Nephron progenitor cell (in vitro differentiated cells): ENCODE measurements around the gene TMEM175.

ENCODE experiments used
- DNase-seq: peaks from one replicate; pipeline ENCODE4 v3.0.0; 2021
- H3K27ac Mint-ChIP-seq: 2 replicates; pipeline ENCODE4 v1.8.0; 2021; ENCODE audit warnings: mild to moderate bottlenecking, moderate library complexity, mixed read lengths
- H3K27me3 Mint-ChIP-seq: 2 replicates; pipeline ENCODE4 v1.8.0; 2021; ENCODE audit warnings: mild to moderate bottlenecking, low read depth, mixed read lengths; ENCODE audit not compliant: poor library complexity
- H3K36me3 Mint-ChIP-seq: 2 replicates; pipeline ENCODE4 v1.8.0; 2021; ENCODE audit warnings: low read depth, mixed read lengths
- H3K4me1 Mint-ChIP-seq: 2 replicates; pipeline ENCODE4 v1.8.0; 2021; ENCODE audit warnings: mixed read lengths
- H3K4me3 Mint-ChIP-seq: 2 replicates; pipeline ENCODE4 v1.8.0; 2021; ENCODE audit warnings: mild to moderate bottlenecking, moderate library complexity, mixed read lengths
- H3K9me3 Mint-ChIP-seq: 2 replicates; pipeline ENCODE4 v1.8.0; 2021; ENCODE audit warnings: mild to moderate bottlenecking, moderate library complexity, mixed read lengths
- TF ChIP-seq, protein P1 (sequence below): fragments of 200-600 bp; sonication (generic); IDR thresholded peaks from 2 replicates; pipeline ENCODE4 v1.5.0; 2021; ENCODE audit warnings: antibody characterized with exemption

The TMEM175 gene

DNA sequence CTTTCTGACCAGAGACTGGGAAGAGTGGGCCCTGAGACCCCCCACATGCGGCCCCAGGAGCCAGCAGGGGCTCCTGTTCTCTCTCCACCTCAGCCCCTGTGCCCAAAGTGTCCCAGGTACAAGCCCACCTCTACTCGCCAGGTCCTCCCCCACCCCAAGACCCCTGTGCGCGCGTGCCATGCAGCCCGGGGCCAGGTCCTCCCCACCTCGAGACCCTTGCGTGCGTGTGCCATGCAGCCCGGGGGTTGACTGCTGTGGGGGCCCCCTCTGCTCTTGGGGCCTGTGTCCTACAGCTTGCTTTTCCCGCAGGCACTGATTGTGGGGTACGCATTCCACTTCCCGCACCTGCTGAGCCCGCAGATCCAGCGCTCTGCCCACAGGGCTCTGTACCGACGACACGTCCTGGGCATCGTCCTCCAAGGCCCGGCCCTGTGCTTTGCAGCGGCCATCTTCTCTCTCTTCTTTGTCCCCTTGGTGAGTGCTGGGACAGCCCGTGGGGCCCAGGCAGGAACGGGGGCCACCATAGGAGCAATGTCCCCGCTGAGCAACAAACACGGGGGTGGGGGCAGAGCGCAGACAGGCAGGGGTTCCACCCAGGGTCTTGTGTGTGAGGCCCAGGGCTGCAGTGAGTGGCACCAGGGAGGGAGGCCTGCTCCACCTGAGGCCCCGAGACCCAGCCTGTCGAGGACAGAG, 20.8 kb downstream of the TMEM175 start:
- Mint-ChIP-seq H3K27ac (no peak overlapping the region), H3K4me3 (no peak overlapping the region), H3K4me1 (peaks cover 56% of the 10 kb centered on the region), H3K9me3 (no peaks in the 10 kb centered on the region), H3K27me3 (peaks cover 4% of the 10 kb centered on the region), H3K36me3 (peaks cover 9% of the 10 kb centered on the region)
- TF ChIP-seq, protein P1, sequence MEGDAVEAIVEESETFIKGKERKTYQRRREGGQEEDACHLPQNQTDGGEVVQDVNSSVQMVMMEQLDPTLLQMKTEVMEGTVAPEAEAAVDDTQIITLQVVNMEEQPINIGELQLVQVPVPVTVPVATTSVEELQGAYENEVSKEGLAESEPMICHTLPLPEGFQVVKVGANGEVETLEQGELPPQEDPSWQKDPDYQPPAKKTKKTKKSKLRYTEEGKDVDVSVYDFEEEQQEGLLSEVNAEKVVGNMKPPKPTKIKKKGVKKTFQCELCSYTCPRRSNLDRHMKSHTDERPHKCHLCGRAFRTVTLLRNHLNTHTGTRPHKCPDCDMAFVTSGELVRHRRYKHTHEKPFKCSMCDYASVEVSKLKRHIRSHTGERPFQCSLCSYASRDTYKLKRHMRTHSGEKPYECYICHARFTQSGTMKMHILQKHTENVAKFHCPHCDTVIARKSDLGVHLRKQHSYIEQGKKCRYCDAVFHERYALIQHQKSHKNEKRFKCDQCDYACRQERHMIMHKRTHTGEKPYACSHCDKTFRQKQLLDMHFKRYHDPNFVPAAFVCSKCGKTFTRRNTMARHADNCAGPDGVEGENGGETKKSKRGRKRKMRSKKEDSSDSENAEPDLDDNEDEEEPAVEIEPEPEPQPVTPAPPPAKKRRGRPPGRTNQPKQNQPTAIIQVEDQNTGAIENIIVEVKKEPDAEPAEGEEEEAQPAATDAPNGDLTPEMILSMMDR, result no peak
- no peak for DNase-seq

DNA sequence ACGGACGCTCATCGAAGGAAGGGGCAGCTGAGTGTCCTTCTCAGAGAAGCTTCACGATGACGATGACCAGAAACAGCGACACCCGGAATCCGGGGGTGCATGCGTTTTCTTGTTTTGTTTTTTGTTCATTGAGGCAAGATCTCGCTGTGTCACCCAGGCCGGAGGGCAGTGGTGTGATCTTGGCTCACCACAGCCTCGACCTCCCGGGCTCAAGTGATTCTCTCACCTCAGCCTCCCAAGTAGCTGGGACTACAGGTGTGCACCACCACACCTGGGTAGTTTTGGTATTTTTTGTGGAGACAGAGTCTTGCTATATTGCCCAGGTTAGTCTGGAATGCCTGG, 21.3 kb downstream of the TMEM175 start:
- Mint-ChIP-seq H3K9me3 (no peaks in the 10 kb centered on the region), H3K4me3 (no peak overlapping the region), H3K27ac (no peak overlapping the region), H3K36me3 (peaks cover 9% of the 10 kb centered on the region), H3K27me3 (peaks cover 2% of the 10 kb centered on the region), H3K4me1 (peaks cover 51% of the 10 kb centered on the region)
- no peak for DNase-seq
- TF ChIP-seq, protein P1, result no peak

DNA sequence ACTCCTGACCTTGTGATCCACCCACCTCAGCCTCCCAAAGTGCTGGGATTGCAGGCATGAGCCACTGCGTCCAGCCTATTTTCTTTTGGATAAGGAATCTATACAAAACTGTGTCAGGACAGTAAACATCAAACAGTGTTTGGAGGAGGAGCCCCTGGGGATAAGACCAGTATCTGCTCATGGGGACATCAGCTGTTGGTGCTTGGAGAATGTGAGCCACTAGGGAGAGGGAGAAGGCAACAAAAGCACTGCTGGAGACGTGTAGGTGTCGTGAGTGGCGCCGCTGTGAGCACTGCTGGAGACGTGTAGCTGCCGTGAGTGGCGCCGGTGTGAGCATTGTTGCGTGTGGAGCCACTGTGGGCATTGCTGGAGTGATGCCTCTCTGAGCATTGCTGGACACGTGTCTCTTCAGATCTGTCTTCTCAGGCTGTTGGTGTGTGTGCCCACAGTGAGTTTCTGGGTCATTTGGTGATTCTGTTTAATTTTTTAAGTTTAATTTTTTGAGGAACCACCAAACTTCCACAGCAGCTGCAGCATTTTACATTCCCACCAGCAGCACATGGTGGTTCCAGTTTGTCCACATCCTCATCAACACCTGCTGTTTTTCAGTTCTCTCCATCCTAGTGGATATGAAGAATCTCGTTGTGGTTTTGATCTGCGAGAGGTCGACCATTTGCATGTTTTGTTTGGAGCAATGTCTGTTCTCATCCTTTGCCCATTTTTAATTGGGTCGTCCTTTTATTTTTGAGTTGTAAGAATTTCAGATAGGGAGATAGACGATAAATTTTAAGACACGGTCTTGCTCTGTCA, 22.2 kb downstream of the TMEM175 start:
- H3K27me3 Mint-ChIP-seq, result no peaks in the 10 kb centered on the region
- TF ChIP-seq, protein P1, result no peak
- peaks cover 43% of the 10 kb centered on the region for H3K4me1 Mint-ChIP-seq
- DNase-seq, result no peak
- peaks cover 9% of the 10 kb centered on the region for H3K36me3 Mint-ChIP-seq
- H3K4me3 Mint-ChIP-seq, result no peak overlapping the region
- peak overlapping the region; percentile 90 for H3K27ac Mint-ChIP-seq
- no peaks in the 10 kb centered on the region for H3K9me3 Mint-ChIP-seq

DNA sequence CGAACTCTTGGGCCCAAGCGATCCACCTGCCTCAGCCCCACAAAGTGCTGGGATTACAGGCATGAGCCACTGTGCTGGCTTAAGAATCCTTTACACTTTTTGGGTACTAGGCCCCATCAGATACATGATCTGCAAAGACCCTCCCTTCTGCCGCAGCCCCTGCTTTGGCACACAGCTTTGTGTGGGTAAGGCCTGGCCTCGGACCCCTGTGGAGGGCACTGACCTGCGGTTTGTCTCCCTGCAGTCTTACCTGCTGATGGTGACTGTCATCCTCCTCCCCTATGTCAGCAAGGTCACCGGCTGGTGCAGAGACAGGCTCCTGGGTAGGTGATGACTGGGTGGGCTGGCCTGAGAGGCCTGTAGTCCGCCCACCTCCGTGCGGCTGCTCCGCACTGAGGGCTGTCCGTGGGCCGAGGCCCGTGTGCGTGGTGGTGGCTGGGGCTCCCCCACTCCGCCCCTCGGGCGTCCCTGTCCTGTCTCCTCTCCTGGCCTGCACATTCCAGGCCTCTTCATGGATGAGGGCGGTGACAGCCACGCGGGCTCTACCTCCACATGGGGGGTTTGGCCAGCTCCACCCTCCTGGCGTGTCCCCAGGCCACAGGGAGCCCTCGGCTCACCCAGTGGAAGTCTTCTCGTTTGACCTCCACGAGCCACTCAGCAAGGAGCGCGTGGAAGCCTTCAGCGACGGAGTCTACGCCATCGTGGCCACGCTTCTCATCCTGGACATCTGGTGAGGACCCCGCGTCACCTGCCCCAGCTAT, 23.1 kb downstream of the TMEM175 start:
- Mint-ChIP-seq H3K9me3 (no peaks in the 10 kb centered on the region), H3K4me1 (peaks cover 36% of the 10 kb centered on the region), H3K27ac (no peak overlapping the region), H3K36me3 (peaks cover 9% of the 10 kb centered on the region), H3K27me3 (no peaks in the 10 kb centered on the region), H3K4me3 (no peak overlapping the region)
- TF ChIP-seq, protein P1, result no peak
- no peak for DNase-seq

DNA sequence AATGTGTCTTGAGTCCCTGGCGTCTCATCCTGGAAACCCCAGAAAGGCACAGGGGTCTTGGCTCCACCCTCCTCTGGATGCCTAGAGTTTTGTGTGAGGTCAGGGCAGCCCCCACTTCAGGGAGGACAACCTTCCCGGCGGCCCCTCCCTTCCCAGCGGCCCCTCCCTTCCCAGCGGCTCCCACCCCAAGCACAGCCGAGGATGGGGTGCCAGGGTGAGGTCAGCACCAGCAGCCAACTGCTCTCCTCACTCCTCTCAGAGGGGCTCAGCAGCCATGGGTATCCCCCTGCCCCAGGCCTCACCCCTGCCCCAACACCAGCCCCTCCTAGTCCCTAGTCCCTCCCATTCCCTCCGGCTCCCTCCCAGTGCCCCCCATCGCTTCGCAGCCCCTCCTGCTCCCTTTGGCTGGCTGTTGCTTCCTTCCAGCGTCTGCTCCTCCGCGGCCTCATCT, 23.7 kb downstream of the TMEM175 start:
- DNase-seq, result no peak
- TF ChIP-seq, protein P1, result no peak
- H3K27me3 Mint-ChIP-seq, result no peaks in the 10 kb centered on the region

More for the DNA sequence above, 23.7 kb downstream of the TMEM175 start:
- Mint-ChIP-seq H3K4me1 (peaks cover 30% of the 10 kb centered on the region), H3K36me3 (peaks cover 9% of the 10 kb centered on the region), H3K4me3 (no peak overlapping the region), H3K27ac (no peak overlapping the region), H3K9me3 (no peaks in the 10 kb centered on the region)
